Measurements from ENCODE around the gene RETREG1. TPM values are rescaled to one million over a fixed set of nuclear protein-coding genes. Genes with fewer than 3 reads are reported as not detected.

Gene RETREG1
- total and polyA plus RNA-seq, 2 donors: 4.7 to 13.4 TPM

DNA sequence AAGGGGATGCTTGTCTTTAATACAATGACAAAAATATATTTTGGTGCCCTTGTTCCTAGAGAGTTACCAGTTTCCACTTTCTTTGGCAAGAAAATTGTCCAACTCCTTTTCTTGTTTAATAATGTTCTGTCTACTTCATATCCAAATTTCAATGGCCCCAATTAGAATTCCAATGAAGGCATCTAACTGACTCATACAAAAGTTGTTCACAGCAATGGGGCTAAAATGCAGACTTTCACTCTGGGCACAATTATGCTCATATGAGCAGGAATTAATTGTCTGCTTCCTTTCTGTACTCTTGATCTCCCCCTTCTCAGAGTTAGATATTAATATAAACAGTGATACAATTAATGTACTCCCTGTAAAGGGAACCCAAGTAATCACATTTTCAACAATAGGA lies 109.1 kb downstream of the RETREG1 start:
- no peaks in the 10 kb centered on the region for H3K36me3 ChIP-seq (ENCODE audit: insufficient read depth)
- no peak for DNase-seq (ENCODE audit: extremely low spot score)
- no peak overlapping the region for H3K27ac ChIP-seq (ENCODE audit: low read depth)
- no peak overlapping the region for H3K4me3 ChIP-seq (ENCODE audit: low read depth, low read length)
- no peaks in the 10 kb centered on the region for H3K4me1 ChIP-seq (ENCODE audit: insufficient read depth)

DNA sequence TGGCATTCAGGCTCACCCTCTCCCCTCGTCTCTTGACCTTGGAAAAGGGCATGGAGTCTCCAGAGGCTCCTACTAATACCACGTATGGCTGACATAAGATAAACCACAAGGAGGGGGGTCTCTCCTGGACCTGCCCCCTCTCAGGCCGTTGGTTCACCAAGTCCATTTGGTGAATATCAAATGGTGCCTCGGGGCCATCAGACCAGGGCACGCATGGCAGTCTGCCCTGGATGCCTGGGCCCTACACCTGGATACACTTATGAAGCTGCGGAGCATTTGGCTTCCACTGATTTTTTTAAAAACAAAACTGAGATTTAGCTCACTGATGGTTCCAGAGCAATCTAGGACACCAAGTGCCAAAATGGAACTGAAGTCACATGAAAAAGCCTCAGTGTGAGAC lies 110.9 kb downstream of the RETREG1 start:
- Histone ChIP-seq H3K27ac (ENCODE audit: low read depth) (no peak overlapping the region), H3K36me3 (ENCODE audit: insufficient read depth) (no peaks in the 10 kb centered on the region), H3K4me3 (ENCODE audit: low read depth, low read length) (no peak overlapping the region), H3K4me1 (ENCODE audit: insufficient read depth) (no peaks in the 10 kb centered on the region)
- 82% methylated on average over 6 of the region's 6 CpGs for WGBS
- no peak for DNase-seq (ENCODE audit: extremely low spot score)

DNA sequence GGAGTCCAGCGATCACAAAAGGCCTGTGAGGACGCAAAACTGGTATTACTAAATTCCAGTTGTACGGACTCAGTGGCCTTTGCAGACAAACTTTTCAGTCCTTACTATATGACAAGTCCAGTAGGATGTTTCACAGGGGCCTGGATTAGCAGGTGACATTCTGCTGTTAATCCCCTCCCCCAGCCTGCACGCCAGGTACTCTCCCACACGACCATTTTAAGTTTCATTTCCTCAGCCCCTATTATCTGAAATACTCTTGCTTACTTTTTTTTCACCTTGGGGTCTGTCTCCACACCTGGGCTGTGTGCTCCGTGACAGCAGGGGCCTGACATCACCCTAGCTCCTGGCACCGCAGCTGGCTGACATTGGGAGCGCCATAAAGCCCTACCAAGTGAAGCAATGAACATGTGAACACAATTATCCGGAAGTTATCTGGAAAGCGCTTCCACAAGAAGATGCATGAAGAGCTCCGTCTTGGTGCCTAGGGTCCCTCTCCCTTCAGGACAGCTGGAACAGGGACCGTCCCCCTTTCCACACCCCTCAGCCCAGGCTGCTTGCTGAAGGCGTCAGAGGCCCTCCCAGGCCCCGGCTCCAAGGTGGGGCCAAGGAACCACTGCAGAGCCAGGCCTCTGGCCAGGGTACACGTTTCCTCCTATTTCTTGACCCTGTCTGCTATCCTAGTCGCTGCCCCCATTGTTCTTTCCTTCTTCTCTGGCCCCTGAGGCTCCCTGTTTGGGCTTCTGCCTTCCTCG lies 111.5 kb downstream of the RETREG1 start:
- no peak overlapping the region for H3K27ac ChIP-seq (ENCODE audit: low read depth)
- WGBS: 82% methylated on average over 17 of the region's 17 CpGs
- no peak overlapping the region for H3K4me3 ChIP-seq (ENCODE audit: low read depth, low read length)
- no peaks in the 10 kb centered on the region for H3K4me1 ChIP-seq (ENCODE audit: insufficient read depth)
- DNase-seq (ENCODE audit: extremely low spot score): no peak
- H3K36me3 ChIP-seq (ENCODE audit: insufficient read depth): no peaks in the 10 kb centered on the region

DNA sequence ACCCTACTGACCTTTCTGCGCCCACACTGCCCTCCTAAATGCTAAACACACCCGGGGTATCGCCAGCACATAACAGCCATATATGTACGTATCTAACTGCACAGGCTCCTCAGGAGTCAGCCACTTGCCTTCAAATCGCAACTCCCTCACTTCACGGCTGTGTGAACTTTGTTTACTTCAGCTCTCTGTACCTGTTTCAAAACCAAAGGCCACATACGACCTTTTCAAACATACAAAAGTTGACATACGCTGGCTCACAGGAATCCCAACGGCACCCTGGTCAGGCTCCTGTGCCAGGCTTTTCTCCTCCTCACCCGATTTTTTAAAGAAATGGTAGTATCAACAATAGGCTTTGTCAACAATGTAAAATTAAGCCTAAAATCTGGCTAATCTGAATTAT lies 112.2 kb downstream of the RETREG1 start:
- Histone ChIP-seq H3K36me3 (ENCODE audit: insufficient read depth) (no peaks in the 10 kb centered on the region), H3K4me1 (ENCODE audit: insufficient read depth) (no peaks in the 10 kb centered on the region), H3K27ac (ENCODE audit: low read depth) (no peak overlapping the region), H3K4me3 (ENCODE audit: low read depth, low read length) (no peak overlapping the region)
- WGBS: 89% methylated on average over 10 of the region's 10 CpGs
- DNase-seq (ENCODE audit: extremely low spot score): no peak

DNA sequence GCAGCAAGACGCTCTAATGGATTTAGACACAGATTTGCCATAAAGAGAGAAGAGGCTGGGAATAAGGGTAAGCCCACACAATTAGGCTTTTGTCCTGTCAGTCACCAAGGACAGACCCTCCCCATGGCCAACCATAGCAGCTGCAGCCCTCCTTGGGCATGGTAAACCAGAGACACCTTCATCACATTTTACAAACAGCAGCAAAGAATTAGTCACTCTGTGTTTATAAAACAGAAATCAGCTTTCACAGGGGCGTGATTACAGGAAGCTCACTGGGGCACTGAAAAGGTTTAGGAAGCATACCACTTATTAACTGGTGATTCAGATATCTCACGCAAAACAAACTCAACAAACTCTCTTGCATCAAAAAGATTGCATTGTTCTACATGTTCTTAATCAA lies 113.9 kb downstream of the RETREG1 start:
- Histone ChIP-seq H3K4me1 (ENCODE audit: insufficient read depth) (no peaks in the 10 kb centered on the region), H3K36me3 (ENCODE audit: insufficient read depth) (no peaks in the 10 kb centered on the region), H3K27ac (ENCODE audit: low read depth) (no peak overlapping the region), H3K4me3 (ENCODE audit: low read depth, low read length) (no peak overlapping the region)
- DNase-seq (ENCODE audit: extremely low spot score): no peak
- 72% methylated on average over 3 of the region's 3 CpGs for WGBS

DNA sequence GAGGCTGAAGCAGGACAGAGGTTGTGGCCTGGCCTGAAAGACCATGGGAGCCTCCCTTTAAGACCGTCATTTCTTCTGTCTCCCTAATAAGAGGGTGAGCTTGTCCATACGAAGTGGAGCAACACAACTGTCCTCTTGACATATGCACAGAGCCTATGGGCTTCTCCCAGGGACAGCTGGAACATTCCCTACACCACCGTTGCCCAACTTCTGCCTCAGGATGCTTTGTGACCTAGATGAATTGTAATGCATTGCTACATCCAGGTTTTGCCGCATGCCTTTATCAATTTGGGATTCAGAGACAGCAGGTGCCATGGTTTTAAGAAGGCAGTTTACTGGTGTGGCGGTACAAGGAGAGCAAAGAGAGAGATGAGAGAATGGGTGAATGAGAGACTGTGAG lies 116.8 kb downstream of the RETREG1 start:
- H3K36me3 ChIP-seq (ENCODE audit: insufficient read depth): no peaks in the 10 kb centered on the region
- 90% methylated on average over 5 of the region's 5 CpGs for WGBS
- no peaks in the 10 kb centered on the region for H3K4me1 ChIP-seq (ENCODE audit: insufficient read depth)
- no peak overlapping the region for H3K4me3 ChIP-seq (ENCODE audit: low read depth, low read length)
- DNase-seq (ENCODE audit: extremely low spot score): no peak
- no peak overlapping the region for H3K27ac ChIP-seq (ENCODE audit: low read depth)

DNA sequence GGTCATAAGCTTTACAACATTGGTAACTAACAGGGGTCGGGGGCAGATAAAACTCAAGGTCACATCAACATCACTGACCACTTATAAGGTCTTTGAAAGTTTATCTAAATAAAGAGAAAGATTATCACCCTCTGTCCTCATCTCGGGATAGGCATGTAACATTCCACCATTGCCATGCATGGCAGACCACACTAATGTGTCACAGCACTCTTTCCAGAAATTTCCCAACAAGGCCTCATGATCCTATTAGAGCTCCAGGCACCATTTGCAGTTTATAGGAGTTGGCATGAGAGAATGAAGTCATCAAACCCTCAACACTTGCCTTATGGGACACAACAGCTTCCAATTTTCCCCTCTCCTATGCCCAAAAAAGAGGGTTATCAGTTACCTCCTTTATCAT lies 119.3 kb downstream of the RETREG1 start:
- WGBS: 67% methylated on average over 2 of the region's 2 CpGs
- H3K27ac ChIP-seq (ENCODE audit: low read depth): no peak overlapping the region
- DNase-seq (ENCODE audit: extremely low spot score): no peak
- H3K36me3 ChIP-seq (ENCODE audit: insufficient read depth): no peaks in the 10 kb centered on the region
- H3K4me3 ChIP-seq (ENCODE audit: low read depth, low read length): no peak overlapping the region
- no peaks in the 10 kb centered on the region for H3K4me1 ChIP-seq (ENCODE audit: insufficient read depth)

DNA sequence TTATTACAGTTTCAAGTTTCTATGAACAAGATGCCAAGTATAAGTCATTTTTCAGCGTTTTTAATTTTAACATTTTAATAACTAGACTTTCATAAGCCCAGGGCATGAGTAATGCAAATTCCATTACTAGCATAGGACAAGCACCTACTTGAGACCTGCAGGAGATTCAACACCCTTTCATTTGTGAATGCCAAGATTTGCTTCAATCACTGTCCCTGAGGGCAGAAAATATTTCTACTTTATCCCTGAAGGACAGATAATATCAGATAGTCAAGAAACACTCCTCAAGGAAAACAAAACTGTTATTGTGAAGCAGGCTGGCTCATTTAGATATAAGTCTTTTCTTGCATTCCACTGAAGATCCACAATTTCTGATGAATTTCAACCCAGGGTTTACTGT lies 123.5 kb downstream of the RETREG1 start:
- H3K4me3 ChIP-seq (ENCODE audit: low read depth, low read length): no peak overlapping the region
- no peak overlapping the region for H3K27ac ChIP-seq (ENCODE audit: low read depth)
- H3K4me1 ChIP-seq (ENCODE audit: insufficient read depth): no peaks in the 10 kb centered on the region
- no peak for DNase-seq (ENCODE audit: extremely low spot score)
- no peaks in the 10 kb centered on the region for H3K36me3 ChIP-seq (ENCODE audit: insufficient read depth)
- WGBS: 60% methylated on average over 1 of the region's 1 CpG

DNA sequence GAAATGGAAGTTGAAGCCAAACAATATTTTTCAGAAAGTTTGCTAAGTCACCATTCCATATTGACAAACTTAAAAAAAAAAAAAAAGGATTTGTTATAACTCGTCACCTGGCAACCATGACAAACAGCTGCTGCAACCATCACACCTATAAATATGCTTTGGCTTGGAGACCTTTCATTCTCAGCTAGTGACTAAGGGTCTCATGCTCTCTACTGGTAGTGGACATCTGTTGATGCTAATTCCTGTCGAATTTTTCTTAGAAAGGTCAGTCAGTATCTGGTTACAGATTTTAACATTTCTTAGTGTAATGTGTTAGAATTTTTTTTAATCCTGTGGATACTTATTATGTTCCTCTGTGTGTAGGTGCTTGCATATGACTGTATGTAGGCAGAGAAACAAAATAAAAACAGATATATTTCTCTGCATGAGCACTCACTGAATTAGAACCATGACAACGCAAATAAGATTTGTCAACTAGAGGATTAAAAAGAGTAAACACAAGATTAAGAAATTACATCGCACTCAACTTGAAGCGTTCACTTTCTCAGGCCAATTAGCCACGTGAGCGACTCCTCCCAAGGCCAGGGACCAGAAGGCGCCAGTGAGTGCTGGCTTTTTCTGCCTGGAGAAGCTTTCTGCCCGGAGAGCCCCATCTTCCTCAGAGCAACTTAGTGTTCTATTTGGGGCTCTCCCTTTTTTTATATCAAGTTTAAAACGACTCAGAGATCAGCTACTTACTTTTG lies 124.2 kb downstream of the RETREG1 start:
- Histone ChIP-seq H3K36me3 (ENCODE audit: insufficient read depth) (no peaks in the 10 kb centered on the region), H3K4me3 (ENCODE audit: low read depth, low read length) (no peak overlapping the region), H3K4me1 (ENCODE audit: insufficient read depth) (no peaks in the 10 kb centered on the region), H3K27ac (ENCODE audit: low read depth) (no peak overlapping the region)
- WGBS: 57% methylated on average over 10 of the region's 10 CpGs
- no peak for DNase-seq (ENCODE audit: extremely low spot score)

DNA sequence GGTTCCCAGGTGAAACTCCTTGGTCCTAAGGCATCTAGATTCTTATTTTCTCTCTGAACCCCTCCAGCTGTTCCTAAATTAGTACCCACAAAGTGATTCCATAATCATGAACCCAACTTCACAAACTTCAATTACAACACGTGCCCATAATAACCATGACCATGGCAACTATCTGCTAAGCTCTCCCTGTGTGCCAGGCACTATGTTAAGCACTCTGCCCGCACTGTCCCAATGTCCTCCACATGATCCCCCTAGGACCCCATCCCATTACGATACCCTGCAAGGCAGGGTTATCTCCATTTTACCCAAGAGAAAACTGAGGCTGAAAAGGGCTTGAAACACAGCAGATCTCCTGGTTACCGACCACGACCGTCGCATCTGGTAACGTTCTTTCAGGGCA lies 125.9 kb downstream of the RETREG1 start:
- Histone ChIP-seq H3K36me3 (ENCODE audit: insufficient read depth) (no peaks in the 10 kb centered on the region), H3K4me3 (ENCODE audit: low read depth, low read length) (no peak overlapping the region), H3K27ac (ENCODE audit: low read depth) (no peak overlapping the region), H3K4me1 (ENCODE audit: insufficient read depth) (no peaks in the 10 kb centered on the region)
- 80% methylated on average over 8 of the region's 8 CpGs for WGBS
- no peak for DNase-seq (ENCODE audit: extremely low spot score)

DNA sequence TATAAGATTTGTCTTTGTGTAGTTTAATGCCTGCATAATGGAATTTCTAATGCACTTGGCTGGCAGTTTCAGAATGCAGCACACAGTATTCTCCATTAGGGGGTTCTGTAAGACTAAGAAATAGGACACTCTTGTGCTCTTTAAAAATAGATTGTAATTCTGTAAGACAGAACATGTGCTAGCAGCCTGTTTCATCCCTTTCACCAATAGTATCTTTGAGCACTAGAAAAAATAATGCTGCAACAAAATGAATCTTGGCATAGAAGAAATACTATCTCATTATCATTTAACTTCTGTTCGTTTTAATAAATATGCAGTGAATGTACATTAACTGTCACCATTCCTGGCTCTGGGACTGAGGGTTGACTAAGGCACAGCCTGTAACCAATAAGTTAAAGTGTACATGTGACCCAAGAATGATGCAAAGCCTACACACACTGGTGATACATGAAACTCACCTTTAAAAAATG lies 127.4 kb downstream of the RETREG1 start:
- DNase-seq (ENCODE audit: extremely low spot score): no peak
- WGBS: 29% methylated on average over 1 of the region's 1 CpG
- H3K4me1 ChIP-seq (ENCODE audit: insufficient read depth): no peaks in the 10 kb centered on the region
- H3K4me3 ChIP-seq (ENCODE audit: low read depth, low read length): no peak overlapping the region
- H3K27ac ChIP-seq (ENCODE audit: low read depth): no peak overlapping the region
- H3K36me3 ChIP-seq (ENCODE audit: insufficient read depth): no peaks in the 10 kb centered on the region

DNA sequence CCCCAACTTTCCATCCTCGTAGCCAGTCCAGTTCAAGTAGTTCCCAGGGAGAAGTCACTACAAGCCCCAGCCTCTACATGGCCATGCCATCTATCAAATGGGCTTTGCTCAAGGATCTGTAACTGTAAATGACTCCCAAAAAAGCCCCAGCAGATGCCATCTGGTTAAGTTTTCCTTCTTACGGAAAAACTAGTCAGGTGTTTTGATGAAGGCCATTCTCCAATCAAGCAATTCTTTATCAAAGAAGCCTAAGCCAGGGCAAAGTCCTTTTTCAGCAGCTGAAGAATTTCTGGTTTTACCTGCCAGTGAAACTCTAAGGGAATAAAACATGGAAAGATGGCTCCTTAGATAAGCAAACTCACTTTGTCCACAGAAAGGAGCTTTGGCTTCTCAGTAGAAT lies 129.3 kb downstream of the RETREG1 start:
- no peak overlapping the region for H3K27ac ChIP-seq (ENCODE audit: low read depth)
- DNase-seq (ENCODE audit: extremely low spot score): no peak
- H3K4me1 ChIP-seq (ENCODE audit: insufficient read depth): no peaks in the 10 kb centered on the region
- no peak overlapping the region for H3K4me3 ChIP-seq (ENCODE audit: low read depth, low read length)
- no peaks in the 10 kb centered on the region for H3K36me3 ChIP-seq (ENCODE audit: insufficient read depth)
- WGBS: 90% methylated on average over 2 of the region's 2 CpGs

DNA sequence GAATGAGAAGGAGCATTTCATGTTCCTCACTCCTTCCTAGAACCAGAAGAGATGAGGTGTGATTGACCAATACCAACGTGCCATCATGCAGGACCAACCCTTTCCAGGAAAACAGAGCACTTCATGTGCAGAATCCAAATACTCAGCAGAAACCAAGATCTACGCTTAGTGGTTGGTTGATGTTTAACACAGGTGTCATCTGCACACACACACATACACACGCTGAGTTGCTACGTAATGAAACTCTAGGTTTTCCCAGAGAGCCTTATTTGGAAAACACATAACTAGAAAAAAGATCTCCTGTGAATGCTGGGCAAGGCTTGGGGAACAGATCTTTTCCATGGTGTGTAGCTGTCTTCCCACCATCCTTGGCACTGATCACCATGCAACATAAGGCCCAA lies 130.1 kb downstream of the RETREG1 start:
- Histone ChIP-seq H3K4me3 (ENCODE audit: low read depth, low read length) (no peak overlapping the region), H3K27ac (ENCODE audit: low read depth) (no peak overlapping the region), H3K36me3 (ENCODE audit: insufficient read depth) (no peaks in the 10 kb centered on the region), H3K4me1 (ENCODE audit: insufficient read depth) (no peaks in the 10 kb centered on the region)
- no peak for DNase-seq (ENCODE audit: extremely low spot score)
- 72% methylated on average over 4 of the region's 4 CpGs for WGBS

DNA sequence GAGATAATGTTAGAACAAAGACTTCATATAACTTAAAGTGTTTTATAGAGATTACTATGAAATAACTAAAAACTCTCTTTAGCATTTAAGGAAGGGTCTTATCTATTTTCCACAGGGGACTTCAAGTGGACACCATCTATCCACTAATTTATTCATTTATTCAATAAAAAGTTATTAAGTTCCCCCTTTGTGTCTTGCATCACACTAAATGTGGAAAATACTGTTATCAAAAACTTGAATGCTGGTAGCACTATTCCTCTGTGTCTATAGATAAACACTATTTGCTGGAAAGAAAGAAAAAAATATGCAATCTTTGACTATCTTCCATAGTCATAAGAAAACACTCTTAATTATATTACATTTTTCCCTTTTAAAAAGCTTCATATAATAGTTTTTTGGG lies 131.1 kb downstream of the RETREG1 start:
- no peak overlapping the region for H3K27ac ChIP-seq (ENCODE audit: low read depth)
- H3K4me3 ChIP-seq (ENCODE audit: low read depth, low read length): no peak overlapping the region
- no peaks in the 10 kb centered on the region for H3K4me1 ChIP-seq (ENCODE audit: insufficient read depth)
- H3K36me3 ChIP-seq (ENCODE audit: insufficient read depth): no peaks in the 10 kb centered on the region
- DNase-seq (ENCODE audit: extremely low spot score): no peak
